GM21737 (cell line): Measurements from ENCODE around the gene HMG20A.

Experiments
- ATAC-seq: cut with Tn5 transposase; IDR thresholded peaks from one replicate; pipeline ENCODE4 v1.9.1; 2021; ENCODE audit warnings: mild to moderate bottlenecking, moderate library complexity; ENCODE audit not compliant: unreplicated experiment

Gene HMG20A

GRCh38 chr15:77420610-77421369 lies at the start of gene HMG20A:
Gene HMG20A (plus strand): TSS chr15:77420888. CDS start chr15:77458408, 37,520 bp downstream.
- ATAC-seq = peak; percentile 28

DNA sequence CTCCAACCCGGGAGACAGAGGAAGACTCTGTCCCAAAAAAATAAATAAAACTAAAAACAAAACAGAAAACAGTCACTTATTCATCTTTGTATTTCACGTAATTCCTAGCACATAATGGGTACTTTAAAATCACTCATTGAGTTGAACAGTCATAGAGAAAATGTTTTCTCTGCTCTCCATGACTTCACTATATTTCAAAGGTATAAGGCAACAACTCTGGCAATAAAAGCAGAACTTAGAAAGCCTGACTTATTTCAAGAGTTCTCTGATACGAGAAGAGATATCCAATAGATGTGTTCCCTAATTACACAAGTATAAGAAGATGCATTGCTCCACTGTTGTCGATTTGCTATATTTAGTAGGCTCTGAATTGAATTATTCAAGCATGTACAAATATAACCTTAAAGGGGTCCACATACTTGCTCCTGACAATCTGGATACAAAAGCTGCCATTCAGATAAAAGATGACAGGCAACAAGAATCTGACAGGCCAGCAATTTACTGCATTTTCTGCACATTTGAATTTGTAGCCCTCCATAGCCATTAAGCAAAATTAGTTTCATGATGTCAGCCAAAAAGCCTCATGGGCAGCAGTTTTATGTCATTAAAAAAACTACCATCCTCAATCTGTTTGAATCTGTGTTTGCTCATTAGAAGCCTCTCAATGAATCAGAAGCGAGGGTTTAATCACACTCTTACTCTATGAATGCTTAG lies 48.7 kb upstream of the HMG20A start:
- no peak for ATAC-seq

DNA sequence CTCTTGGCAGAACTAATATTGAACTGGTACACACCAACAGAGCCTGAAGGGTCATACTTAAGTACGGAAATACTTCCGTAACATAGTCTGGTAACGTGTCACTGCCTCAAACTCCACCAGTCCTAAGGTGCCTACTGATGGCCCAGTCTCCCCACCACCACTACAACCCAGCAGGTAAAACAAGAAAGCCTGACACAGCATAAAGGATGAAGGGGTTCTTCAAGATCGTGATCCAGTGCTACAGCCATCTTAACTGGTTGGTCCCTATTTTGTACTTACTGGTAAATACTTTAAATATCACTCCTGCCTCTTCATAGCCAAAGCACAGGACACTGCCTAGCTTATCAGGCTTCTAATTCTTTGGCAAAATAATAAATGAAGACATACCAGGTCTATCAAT lies 47.2 kb upstream of the HMG20A start:
- no peak for ATAC-seq

- ATAC-seq = no peak
Measured at GRCh38 chr15:77375133-77375532, 45.6 kb upstream of the HMG20A start.

DNA sequence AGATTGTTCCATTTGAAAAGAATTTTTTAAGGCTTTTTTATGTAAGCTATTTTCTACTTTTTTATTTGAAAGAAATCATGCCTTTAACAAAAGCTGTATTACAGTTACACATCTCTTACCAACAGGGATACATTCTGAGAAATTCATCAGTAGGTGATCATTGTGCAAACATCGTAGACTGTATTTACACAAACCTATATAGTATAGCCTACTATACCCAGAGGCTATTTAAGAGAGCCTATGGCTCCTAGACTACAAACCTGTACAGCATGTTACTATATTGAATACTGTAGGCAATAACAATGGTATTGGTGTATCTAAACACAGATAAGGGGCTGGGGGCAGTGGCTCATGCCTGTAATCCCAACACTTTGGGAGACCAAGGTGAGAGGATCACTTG lies 43.9 kb upstream of the HMG20A start:
- no peak for ATAC-seq

GRCh38 chr15:77380033-77380432 lies 40.7 kb upstream of the HMG20A start:
- ATAC-seq = no peak

DNA sequence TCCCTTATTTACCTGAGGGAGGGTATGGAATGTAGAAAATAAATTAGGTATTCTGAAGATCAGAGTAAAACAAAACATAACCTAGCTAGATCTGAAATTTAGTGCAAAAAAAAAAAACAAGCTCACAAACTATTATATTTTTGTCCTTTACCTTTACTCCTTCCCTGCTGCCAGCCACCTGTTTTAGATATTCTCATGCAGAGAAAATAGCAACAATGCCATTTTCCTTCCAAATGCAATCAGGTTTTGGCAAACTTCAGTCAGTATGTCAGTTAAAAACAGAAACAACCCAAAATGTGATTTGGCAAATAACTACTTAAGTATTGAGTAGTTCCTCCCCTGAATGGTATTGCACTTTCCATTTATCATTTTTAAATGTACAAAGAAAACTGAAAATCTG lies 36.6 kb upstream of the HMG20A start:
- no peak for ATAC-seq

- ATAC-seq = no peak
Measured at GRCh38 chr15:77384589-77385359, 35.9 kb upstream of the HMG20A start.

DNA sequence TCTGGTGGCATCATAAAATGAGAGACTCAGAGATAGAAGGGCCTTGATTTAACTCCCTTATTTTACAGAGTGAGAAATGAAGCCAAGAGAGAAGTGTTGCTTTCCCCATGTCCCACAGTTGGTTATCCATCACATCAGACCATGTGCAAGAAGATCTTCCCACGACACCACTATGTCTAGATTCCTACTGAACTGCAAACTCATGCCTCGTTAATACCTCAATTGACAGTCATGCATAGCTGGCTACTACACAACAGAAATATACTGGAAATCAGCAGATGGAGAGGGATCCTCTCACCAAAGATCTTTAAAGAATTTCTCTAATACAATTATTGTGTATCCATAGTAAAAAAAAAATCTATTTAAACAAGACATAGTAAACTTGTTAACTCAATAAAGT lies 34.1 kb upstream of the HMG20A start:
- no peak for ATAC-seq

GRCh38 chr15:77387365-77388105 lies 33.2 kb upstream of the HMG20A start:
- no peak for ATAC-seq

- no peak for ATAC-seq
Measured at GRCh38 chr15:77391372-77391951, 29.2 kb upstream of the HMG20A start.

DNA sequence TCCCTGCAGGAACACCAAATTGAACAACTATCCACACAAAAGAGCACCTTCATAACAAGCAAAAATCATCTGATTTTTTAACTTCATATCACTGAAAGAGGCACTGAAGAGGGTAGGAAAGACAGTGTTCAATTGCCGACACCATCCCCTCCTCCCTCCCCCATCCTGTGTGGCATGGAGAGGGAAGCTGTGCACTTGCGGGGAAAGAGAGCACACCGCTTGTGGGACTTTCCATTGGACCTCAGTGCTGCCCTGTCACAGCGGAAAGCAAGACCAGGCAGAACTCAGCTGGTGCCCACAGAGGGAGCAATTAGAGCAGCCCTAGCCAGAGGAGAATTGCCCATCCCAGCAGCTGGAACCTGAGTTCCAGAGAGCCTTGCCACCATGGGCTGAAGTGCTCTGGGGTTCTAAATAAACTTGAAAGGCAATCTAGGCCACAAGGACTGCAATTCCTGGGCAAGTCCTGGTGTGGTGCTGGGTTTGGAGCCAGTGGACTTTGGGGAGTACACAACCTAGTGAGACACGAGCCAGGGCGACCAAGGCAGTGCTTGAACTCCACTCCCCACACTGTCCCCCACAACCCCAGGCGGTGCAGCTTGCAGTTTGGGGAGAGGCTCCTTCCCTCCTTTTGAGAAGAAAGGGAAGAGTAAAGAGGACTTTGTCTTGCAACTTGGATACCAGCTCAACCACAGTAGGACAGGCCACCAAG lies 27.8 kb upstream of the HMG20A start:
- ATAC-seq = no peak

GRCh38 chr15:77393471-77393840 lies 27.2 kb upstream of the HMG20A start:
- ATAC-seq = no peak

DNA sequence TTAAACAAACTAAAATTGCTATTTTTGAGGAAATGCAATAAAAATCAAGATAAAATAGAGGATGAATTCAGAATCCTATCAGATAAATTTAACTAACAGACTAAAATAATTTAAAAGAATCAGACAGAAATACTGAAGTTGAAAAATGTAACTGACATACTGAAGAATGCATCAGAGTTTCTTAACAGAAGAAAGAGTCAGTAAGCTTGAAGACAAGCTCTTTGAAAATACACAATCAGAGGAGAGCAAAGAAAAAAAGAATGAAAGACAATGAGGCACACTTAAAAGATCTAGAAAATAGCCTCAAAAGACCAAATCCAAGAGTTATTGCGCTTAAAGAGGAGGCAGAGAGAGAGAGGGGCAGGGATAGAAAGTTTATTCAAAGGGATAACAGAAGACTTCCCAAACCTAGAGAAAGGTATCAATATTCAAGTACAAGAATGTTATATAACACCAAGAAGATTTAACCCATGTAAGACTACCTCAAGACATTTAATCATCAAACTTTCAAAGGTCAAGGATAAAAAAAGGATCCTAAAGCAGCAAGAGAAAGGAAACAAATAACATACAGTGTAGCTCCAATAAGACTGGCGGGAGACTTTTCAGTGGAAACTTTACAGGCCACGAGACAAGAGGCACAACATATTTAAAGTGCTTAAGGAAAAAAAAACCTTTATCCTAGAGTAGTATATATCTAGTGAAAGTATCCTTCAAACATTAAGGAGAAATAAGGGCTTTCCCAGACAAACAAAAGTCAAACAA lies 25.5 kb upstream of the HMG20A start:
- no peak for ATAC-seq

DNA sequence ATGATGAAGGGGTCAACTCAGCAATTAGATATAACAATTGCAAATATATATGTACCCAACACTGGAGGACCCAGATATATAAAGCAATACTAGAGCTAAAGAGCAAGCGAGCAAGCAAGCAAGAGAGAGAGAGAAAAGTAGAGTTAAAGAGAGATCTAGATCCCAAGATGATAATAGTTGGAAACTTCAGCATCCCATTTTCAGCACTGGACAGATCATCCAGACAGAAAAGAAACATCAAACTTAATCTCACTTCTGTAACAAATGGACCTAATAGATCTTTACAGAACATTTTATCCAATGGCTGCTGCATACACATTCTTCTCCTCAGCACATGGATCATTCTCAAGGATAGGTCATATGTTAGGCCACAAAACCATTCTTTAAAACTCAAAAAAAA lies 24.0 kb upstream of the HMG20A start:
- ATAC-seq = no peak

GRCh38 chr15:77398927-77399326 lies 21.8 kb upstream of the HMG20A start:
- no peak for ATAC-seq

DNA sequence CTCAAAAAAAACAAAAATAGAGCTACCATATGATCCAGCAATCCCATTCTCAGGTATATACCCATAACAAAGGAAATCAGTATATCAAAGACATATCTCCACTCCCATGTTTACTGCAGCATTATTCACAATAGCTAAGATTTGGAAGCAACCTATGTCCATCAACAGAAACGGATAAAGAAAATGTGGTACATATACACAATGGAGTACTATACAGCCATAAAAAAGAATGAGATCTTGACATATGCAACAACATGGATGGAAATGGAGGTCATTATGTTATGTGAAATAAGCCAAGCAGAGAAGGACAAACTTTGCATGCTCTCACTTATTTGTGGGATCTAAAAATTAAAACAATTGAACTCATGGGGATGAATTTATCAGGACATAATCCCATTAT lies 20.4 kb upstream of the HMG20A start:
- ATAC-seq = no peak

DNA sequence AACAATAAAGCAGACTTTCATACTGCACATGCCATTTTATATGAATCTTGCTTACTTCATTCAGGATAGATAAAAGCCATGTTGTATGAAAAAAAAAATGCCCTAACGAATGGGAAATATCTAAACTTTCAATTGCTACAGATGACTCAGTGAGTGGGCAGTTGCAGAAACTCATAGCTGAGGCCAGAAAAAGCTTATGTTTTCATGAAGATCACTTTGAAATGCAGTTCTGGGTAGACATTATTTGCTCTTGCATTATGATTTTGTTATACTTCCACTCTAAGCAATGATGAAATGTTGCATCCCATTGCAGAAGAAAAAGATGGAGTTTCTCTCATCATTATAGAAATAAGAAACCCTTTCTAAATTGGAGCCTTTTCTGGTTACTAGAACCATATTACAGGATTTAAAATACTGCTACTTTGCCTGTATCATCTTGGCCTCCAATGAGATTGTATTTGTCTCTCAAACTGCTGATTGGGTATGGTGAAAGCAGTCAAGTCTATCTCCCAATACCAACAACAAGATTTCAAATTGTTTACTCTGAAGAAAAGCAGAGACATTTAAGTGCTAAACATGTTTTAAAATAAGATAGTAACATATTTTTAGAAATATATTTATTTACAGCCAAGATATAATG lies 17.8 kb upstream of the HMG20A start:
- ATAC-seq = no peak
